K562 (cell line): ENCODE results near the gene IQUB. TPM values are rescaled to one million over a fixed set of nuclear protein-coding genes. Genes with fewer than 3 reads are reported as not detected.

Experiments used
- ATAC-seq: fragments of 200-7000 bp; cut with Tn5 transposase; 3 replicates; pipeline ENCODE4 v1.9.1; 2020; ENCODE audit warnings: moderate library complexity
- BruUV-seq: library from RNA; stranded (reverse); fragments of 400-500 nt; replicated peaks from 2 replicates; lab custom pipeline; 2021; lab: Mats Ljungman, UMichigan
- CTCF ChIA-PET: fragments of 300-600 bp; formaldehyde crosslinking; extraction: SDS; loops from one replicate; lab custom pipeline; 2021; ENCODE audit warnings: low intra/inter-chr PET ratio; lab: Yijun Ruan, JAX
- POLR2A ChIA-PET: fragments of 300-600, 350-650 bp; sonication (Branson Sonifier 250); formaldehyde crosslinking; extraction: SDS; loops from one replicate; lab custom pipeline; 2021; ENCODE audit warnings: antibody characterized with exemption, inconsistent platforms; lab: Yijun Ruan, JAX
- DNase-seq, 4 experiments: peaks; one replicate each; pipeline versions ENCODE4 v3.0.0 to v3.0.0-alpha.2; 2011 to 2018; ENCODE audit warnings: low spot score in 3 of 4, mixed read lengths in 3 of 4; ENCODE audit errors: extremely low read depth in 1 of 4
- FAIRE-seq: peaks from 2 replicates; lab custom pipeline; 2011; peaks lifted over from hg19 to GRCh38; lab: Jason Lieb, UNC
- H2AFZ ChIP-seq: 2 replicates; pipeline ENCODE4 v1.6.0; 2011; ENCODE audit warnings: low read depth, low read length, control low read depth, inconsistent platforms
- H3K27ac ChIP-seq: fragments of 200-600 bp; 3 replicates; pipeline ENCODE4 v1.8.0; 2011; ENCODE audit warnings: low read depth, mild to moderate bottlenecking, control low read depth, inconsistent platforms, low read length, moderate library complexity, mixed read lengths; ENCODE audit errors: extremely low read depth
- H3K27me3 ChIP-seq, 2 experiments: fragments of 300-600 bp in 1 of 2; 2 replicates in 1 of 2; 3 replicates in 1 of 2; pipeline versions ENCODE4 v1.6.0 to v1.8.0; 2011; ENCODE audit warnings: inconsistent platforms in 2 of 2, low read length in 2 of 2, mild to moderate bottlenecking in 1 of 2, mixed read lengths in 1 of 2, moderate library complexity in 1 of 2; ENCODE audit not compliant: control insufficient read depth in 2 of 2, insufficient read depth in 2 of 2
- H3K36me3 ChIP-seq: fragments of 300-600 bp; 3 replicates; pipeline ENCODE4 v1.8.0; 2011; ENCODE audit warnings: mild to moderate bottlenecking, low read length, inconsistent platforms; ENCODE audit not compliant: control insufficient read depth, insufficient read depth
- H3K4me1 ChIP-seq, 2 experiments: fragments of 200-600 bp in 1 of 2; replicated peaks in 1 of 2; 2 replicates in 1 of 2; 3 replicates in 1 of 2; pipeline versions ENCODE4 v1.5.1 to v1.8.0; 2011; ENCODE audit warnings: inconsistent platforms in 2 of 2, low read length in 2 of 2, mild to moderate bottlenecking in 1 of 2, mixed read lengths in 1 of 2, moderate library complexity in 1 of 2; ENCODE audit not compliant: control insufficient read depth in 2 of 2, insufficient read depth in 2 of 2
- H3K4me2 ChIP-seq: 2 replicates; pipeline ENCODE4 v1.6.1; 2011; ENCODE audit warnings: low read length, control low read depth, inconsistent platforms, mixed read lengths; ENCODE audit not compliant: insufficient read depth
- H3K4me3 ChIP-seq: fragments of 200-600 bp; sonication (generic), shearing (Covaris generic); 2 replicates; pipeline ENCODE4 v1.5.1; 2016; ENCODE audit warnings: control low read depth, inconsistent platforms
- H3K79me2 ChIP-seq: fragments of 200-600 bp; 3 replicates; pipeline ENCODE4 v1.8.0; 2011; ENCODE audit warnings: low read length, inconsistent platforms; ENCODE audit not compliant: control insufficient read depth, insufficient read depth
- H3K9ac ChIP-seq, 2 experiments: 2 replicates each; pipeline versions ENCODE4 v1.6.0 to v1.6.1; 2011; ENCODE audit warnings: low read depth in 2 of 2, low read length in 2 of 2, control low read depth in 1 of 2, inconsistent platforms in 1 of 2, mild to moderate bottlenecking in 1 of 2, mixed read lengths in 1 of 2; ENCODE audit not compliant: insufficient read depth in 1 of 2
- H3K9me1 ChIP-seq: one replicate; pipeline ENCODE4 v1.6.0; 2011; ENCODE audit warnings: inconsistent platforms, mild to moderate bottlenecking, low read length, moderate library complexity; ENCODE audit not compliant: control insufficient read depth, insufficient read depth
- H3K9me3 ChIP-seq: replicated peaks from 2 replicates; pipeline ENCODE4 v1.5.1; 2011; ENCODE audit warnings: low read depth, low read length, inconsistent platforms; ENCODE audit not compliant: control insufficient read depth, insufficient read depth
- H4K20me1 ChIP-seq: replicated peaks from 2 replicates; pipeline ENCODE4 v1.6.1; 2011; ENCODE audit warnings: low read length, inconsistent platforms, mixed read lengths; ENCODE audit not compliant: control insufficient read depth, insufficient read depth
- BACH1 ChIP-seq: fragments of 200-800 bp; sonication (Bioruptor generic); IDR thresholded peaks from 2 replicates; pipeline ENCODE4 v1.6.1; 2016; ENCODE audit warnings: missing genetic modification characterization, missing compliant biosample characterization
- CBX3 ChIP-seq, 2 experiments: IDR thresholded peaks; 1 replicate in 1 of 2; 2 replicates in 1 of 2; pipeline ENCODE4 v1.6.1; 2012; ENCODE audit warnings: inconsistent platforms in 2 of 2, low read length in 2 of 2, borderline replicate concordance in 1 of 2, control low read depth in 1 of 2
- KLF16 ChIP-seq: IDR thresholded peaks from 2 replicates; pipeline ENCODE4 v1.6.1; 2016; ENCODE audit warnings: antibody characterized with exemption
- MAFF ChIP-seq: IDR thresholded peaks from 2 replicates; pipeline ENCODE4 v1.6.1; 2012; ENCODE audit warnings: low read length, improper control_type of control experiment
- MTA3 ChIP-seq: fragments of 450-650 bp; formaldehyde crosslinking; IDR thresholded peaks from 2 replicates; pipeline ENCODE4 v1.6.1; 2017; ENCODE audit warnings: mild to moderate bottlenecking, borderline replicate concordance
- NR2F6 ChIP-seq: fragments of 450-650 bp; formaldehyde crosslinking; IDR thresholded peaks from 2 replicates; pipeline ENCODE4 v1.4.0; 2020; ENCODE audit warnings: mild to moderate bottlenecking
- POLR3G ChIP-seq: IDR thresholded peaks from 2 replicates; pipeline ENCODE4 v1.6.1; 2011; ENCODE audit not compliant: insufficient read length, insufficient replicate concordance; ENCODE audit errors: extremely low read depth
- ZNF76 ChIP-seq: fragments of 250-450 bp; sonication (Bioruptor Pico); IDR thresholded peaks from 2 replicates; pipeline ENCODE4 v1.4.0; 2020; ENCODE audit warnings: mild to moderate bottlenecking, moderate library complexity, borderline replicate concordance
- WGBS: fragments of 100-300 bp; shearing (Covaris generic); methylation state at CpG from one replicate; pipeline ENCODE4 v1.1.6; 2016; ENCODE audit warnings: low coverage, mixed read lengths; ENCODE audit not compliant: insufficient coverage; ENCODE audit errors: missing lambda C conversion rate; 5-methylcytosine and 5-hydroxymethylcytosine counted together
- in situ Hi-C: fragments of 300-500 bp; cut with MboI; formaldehyde crosslinking; loops from 4 replicates; pipeline ENCODE4 v1.15.0; 2018; ENCODE audit warnings: inconsistent platforms, mixed read lengths
- intact Hi-C: fragments of 100-400 bp; cut with micrococcal nuclease; formaldehyde crosslinking; loops from 2 replicates; pipeline ENCODE4 v1.14.2; 2022
- polyA plus RNA-seq, 8 experiments: library from polyadenylated mRNA; depleted of rRNA in 4 of 8; stranded (reverse) in 5 of 8; unstranded in 3 of 8; fragments of >200 nt; fragmentation: Nextera tagmentation in 2 of 8; fragmentation: Illumina TruSeq in 1 of 8; extraction: Ambion mirVana in 2 of 8; extraction: Trizol in 1 of 8; gene quantifications; 2 replicates each; pipeline versions ENCODE4 v1.2.1 to v1.2.3, GENCODE V29; 2011 to 2014; ENCODE audit warnings: inconsistent platforms in 1 of 8, missing spikeins in 1 of 8
- total RNA-seq, 7 experiments: library from RNA; depleted of rRNA in 6 of 7; stranded (reverse); fragments of >200 nt in 6 of 7; fragmentation: Illumina TruSeq in 2 of 7; extraction: Trizol in 2 of 7; gene quantifications; 2 replicates each; pipeline versions ENCODE4 v1.2.1 to v1.2.3, GENCODE V29; 2011 to 2021; ENCODE audit warnings: low replicate concordance in 1 of 7
- TF ChIP-seq, protein P1 (sequence below): fragments of 250-450 bp; sonication (Bioruptor Pico); IDR thresholded peaks from 2 replicates; pipeline ENCODE4 v1.4.0; 2020; ENCODE audit warnings: mild to moderate bottlenecking, moderate library complexity

The IQUB gene
- total and polyA plus RNA-seq, 9 of the 15 experiments (the other 6 are each of a cell fraction or from before 2014, with no cell fraction given): 0.62 to 2.6 (median 1.4) TPM

DNA sequence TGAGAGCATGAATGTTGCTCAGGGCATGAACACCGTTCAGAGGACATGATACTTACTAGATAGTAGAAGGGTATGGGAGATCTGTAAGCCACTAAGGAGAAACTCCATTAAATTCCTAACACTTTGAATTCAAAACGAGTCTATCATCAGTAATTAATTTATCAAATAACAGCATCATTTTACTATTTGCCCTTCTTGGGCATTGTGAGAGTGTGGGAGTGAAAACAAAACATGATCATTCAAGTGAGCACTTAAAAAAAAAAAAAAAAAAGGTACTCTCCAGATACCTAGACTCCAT is 46.7 kb upstream of the IQUB start:
- CTCF ChIA-PET: interaction anchor here (0.5 kb wide), 1 partner anchor 290 kb away, joined by 3 read pairs; no protein-coding TSS in a partner anchor

More for the DNA sequence above, 46.7 kb upstream of the IQUB start:
- Histone ChIP-seq H4K20me1 (no peaks in the 10 kb centered on the region), H3K4me3 (no peak overlapping the region), H3K4me2 (no peak overlapping the region), H3K27me3 (no peaks in the 10 kb centered on the region), H3K9me3 (no peaks in the 10 kb centered on the region), H3K36me3 (no peaks in the 10 kb centered on the region), H3K4me1 (0 out of 5 replicates have a peak, but pooled peaks cover 0 to 2% of the 10 kb centered on the region in 2 experiments), H2AFZ (peak overlapping the region; percentile 52; the same call in 1 of the 2 replicates), H3K9me1 (no peaks in the 10 kb centered on the region), H3K79me2 (no peaks in the 10 kb centered on the region), H3K9ac (no peak overlapping the region), H3K27ac (no peak overlapping the region)
- ATAC-seq: no peak
- in situ Hi-C loops (no loop called here), intact Hi-C loops (loop anchor here (1.0 to 5.0 kb wide), 8 partner anchors 43 to 1204 kb away; no protein-coding TSS in a partner anchor)
- TF ChIP-seq, protein P1, sequence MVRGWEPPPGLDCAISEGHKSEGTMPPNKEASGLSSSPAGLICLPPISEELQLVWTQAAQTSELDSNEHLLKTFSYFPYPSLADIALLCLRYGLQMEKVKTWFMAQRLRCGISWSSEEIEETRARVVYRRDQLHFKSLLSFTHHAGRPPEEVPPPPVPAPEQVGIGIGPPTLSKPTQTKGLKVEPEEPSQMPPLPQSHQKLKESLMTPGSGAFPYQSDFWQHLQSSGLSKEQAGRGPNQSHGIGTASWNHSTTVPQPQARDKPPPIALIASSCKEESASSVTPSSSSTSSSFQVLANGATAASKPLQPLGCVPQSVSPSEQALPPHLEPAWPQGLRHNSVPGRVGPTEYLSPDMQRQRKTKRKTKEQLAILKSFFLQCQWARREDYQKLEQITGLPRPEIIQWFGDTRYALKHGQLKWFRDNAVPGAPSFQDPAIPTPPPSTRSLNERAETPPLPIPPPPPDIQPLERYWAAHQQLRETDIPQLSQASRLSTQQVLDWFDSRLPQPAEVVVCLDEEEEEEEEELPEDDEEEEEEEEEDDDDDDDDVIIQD (CRISPR knock-in tag): no peak
- 0 out of 3 replicates have a peak, but pooled peaks of 1 of the 2 experiments have one; percentile 2 for TF ChIP-seq CBX3 (IDR thresholded peaks at IDR 0.05; ENCODE audit: borderline replicate concordance in 1 of 2, low read length in 2 of 2)
- TF ChIP-seq MTA3: 0 out of 2 replicates have a peak, but pooled peaks have one; percentile 4
- 0 out of 2 replicates have a peak, but pooled peaks have one; percentile 0 for TF ChIP-seq KLF16
- peak; percentile 70 for TF ChIP-seq BACH1 (tag)
- TF ChIP-seq ZNF76 (CRISPR knock-in tag): no peak
- no peak for TF ChIP-seq MAFF
- no peak for TF ChIP-seq POLR3G
- TF ChIP-seq NR2F6 (CRISPR knock-in tag): no peak
- FAIRE-seq: no peak
- POLR2A ChIA-PET: no interaction called here
- no peak for DNase-seq
- WGBS: 0% methylated on average over 2 of the region's 2 CpGs
- BruUV-seq: no TSS peak
